ENCODE results near the gene OSBPL1A.

DNA sequence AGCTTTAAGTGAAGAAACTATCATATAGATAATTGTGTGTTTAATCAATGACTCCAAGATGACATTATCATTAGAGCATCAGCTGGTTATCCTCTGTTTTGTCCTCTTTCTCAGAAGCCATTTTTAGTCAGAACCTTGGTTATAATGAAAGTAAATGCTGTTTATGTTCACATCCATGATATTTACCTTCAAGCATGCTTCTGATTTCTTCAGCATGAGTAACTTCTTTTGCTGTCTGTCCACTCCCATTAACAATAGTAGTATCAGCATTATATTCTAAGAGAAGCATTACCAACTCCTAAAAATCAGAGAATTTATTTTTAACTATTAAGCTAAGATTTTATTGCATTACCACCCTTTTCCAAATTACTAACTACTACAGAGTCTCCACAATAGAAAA is 56.3 kb downstream of the OSBPL1A start:
- TF ChIP-seq, protein P1, sequence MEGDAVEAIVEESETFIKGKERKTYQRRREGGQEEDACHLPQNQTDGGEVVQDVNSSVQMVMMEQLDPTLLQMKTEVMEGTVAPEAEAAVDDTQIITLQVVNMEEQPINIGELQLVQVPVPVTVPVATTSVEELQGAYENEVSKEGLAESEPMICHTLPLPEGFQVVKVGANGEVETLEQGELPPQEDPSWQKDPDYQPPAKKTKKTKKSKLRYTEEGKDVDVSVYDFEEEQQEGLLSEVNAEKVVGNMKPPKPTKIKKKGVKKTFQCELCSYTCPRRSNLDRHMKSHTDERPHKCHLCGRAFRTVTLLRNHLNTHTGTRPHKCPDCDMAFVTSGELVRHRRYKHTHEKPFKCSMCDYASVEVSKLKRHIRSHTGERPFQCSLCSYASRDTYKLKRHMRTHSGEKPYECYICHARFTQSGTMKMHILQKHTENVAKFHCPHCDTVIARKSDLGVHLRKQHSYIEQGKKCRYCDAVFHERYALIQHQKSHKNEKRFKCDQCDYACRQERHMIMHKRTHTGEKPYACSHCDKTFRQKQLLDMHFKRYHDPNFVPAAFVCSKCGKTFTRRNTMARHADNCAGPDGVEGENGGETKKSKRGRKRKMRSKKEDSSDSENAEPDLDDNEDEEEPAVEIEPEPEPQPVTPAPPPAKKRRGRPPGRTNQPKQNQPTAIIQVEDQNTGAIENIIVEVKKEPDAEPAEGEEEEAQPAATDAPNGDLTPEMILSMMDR (IDR thresholded peaks at IDR 0.05): no peak
- TF ChIP-seq ZFX (IDR thresholded peaks at IDR 0.05; ENCODE audit: borderline replicate concordance): no peak

Measured in 22Rv1 (cell line).